ENCODE data around the gene UNC45A.

UNC45A gene

GRCh38 chr15:90946941-90947576 lies 12.0 kb downstream of the UNC45A start:
- no peak for DNase-seq

DNA sequence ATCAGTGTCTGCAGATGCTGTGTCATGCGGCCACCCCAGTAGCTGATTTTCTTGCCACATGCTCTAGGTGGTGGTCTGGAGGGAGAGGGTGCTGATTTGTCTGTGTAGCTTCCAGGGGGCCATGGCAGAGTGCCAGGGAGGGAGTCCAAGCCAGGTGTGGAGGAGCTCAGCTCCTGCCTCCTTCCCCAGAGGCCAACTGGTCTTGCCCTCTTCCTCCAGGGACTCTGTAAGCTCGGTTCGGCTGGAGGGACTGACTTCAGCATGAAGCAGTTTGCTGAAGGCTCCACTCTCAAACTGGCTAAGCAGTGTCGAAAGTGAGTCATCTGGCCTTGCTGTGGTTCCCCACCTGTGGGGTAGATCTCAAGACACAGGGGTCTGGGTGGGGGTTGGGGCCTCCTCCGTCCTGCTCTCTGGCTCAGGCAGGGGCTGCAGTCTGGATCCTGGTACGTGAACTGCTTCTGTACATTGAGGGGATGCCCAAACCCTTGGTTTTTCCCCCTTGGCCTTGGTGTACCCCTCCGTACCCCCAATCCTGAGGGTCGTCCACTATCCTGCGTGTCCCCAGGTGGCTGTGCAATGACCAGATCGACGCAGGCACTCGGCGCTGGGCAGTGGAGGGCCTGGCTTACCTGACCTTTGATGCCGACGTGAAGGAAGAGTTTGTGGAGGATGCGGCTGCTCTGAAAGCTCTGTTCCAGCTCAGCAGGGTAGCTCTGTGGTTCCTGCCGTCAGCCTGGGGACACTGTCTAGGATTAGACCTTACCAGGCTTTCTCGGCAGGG lies 12.7 kb downstream of the UNC45A start:
- no peak for DNase-seq

DNA sequence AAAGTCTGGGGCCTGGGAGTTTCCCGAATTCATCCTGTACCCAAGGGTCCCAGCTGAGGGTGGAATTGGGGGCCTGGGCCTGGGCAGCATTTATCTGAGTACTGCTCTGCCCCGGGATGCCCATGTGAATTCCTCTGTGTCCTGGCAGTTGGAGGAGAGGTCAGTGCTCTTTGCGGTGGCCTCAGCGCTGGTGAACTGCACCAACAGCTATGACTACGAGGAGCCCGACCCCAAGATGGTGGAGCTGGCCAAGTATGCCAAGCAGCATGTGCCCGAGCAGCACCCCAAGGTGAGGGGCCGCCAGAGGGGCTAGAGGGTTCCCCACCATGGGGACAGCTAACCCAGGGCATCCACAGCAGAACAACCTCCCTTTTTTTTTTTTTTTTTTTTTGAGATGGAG lies 13.4 kb downstream of the UNC45A start:
- no peak for DNase-seq

DNA sequence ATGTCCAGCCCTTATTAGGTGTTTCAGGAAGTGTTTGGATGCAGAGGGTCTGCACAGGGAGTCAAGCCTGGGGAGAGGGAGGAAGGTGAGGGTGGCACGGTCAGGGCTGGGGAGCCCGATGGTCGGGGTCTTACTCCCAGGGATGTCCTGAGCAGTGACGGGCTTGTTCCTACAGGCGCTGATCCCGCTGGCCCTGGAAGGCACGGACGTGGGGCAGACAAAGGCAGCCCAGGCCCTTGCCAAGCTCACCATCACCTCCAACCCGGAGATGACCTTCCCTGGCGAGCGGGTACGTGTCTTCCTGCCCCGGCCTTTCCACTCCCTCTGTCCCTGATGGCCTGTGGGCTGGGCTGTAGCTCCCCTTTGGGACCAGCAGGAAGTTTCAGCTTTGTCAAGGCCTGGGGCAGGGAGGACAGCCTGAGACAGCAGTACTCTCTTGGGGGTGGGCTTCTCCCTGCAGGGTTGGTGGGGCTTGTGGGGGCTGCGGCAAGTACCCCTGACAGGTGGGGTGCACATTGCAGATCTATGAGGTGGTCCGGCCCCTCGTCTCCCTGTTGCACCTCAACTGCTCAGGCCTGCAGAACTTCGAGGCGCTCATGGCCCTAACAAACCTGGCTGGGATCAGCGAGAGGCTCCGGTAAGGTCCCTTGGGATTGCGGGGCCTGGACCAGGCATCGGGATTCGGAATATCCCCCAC lies 15.0 kb downstream of the UNC45A start:
- no peak for DNase-seq

- no peak for DNase-seq
Measured at GRCh38 chr15:90950676-90951075, 15.6 kb downstream of the UNC45A start.

- no peak for DNase-seq
Measured at GRCh38 chr15:90952901-90953677, 18.0 kb downstream of the UNC45A start.

DNA sequence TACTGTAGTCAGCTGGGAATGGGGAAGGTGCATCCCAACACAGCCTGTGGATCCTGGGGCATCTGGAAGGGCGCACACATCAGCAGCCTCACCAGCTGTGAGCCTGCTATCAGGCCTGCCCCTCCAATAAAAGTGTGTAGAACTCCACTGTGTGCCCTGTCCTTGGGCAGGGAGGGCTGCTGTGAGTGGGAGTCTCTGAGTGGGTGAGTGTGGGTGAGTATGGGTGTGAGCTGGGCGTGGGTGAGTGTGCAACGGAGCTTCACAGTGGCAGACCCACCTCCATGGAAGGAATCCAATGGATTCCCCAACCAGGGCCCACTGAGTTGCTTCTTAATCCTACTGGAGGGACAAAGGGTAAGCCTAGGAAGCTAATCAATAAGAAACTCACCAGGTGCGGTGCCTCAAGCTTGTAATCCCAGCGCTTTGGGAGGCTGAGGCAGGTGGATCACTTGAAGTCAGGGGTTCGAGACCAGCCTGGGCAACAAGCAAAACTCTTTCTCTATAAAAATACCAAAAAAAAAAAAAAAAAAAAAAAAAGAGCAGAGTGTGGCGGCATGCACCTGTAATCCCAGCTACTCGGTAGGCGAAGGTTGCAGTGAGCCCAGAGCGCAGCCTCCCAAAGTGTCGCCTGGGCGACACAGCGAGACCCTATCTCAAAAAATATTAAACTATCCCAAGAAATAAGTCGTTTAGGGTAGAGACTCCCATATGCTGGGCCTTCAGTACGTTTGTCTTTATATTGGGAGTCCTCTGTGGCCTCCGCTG lies 19.0 kb downstream of the UNC45A start:
- no peak for DNase-seq

GRCh38 chr15:90954712-90955623 lies 19.9 kb downstream of the UNC45A start, which contains the start of gene RCCD1:
Gene RCCD1 (plus strand): TSS chr15:90954884. CDS start chr15:90956735, 1,851 bp downstream.
- DNase-seq: peak; percentile 90

- no peak for DNase-seq
Measured at GRCh38 chr15:90955624-90956273, 20.7 kb downstream of the UNC45A start.

DNA sequence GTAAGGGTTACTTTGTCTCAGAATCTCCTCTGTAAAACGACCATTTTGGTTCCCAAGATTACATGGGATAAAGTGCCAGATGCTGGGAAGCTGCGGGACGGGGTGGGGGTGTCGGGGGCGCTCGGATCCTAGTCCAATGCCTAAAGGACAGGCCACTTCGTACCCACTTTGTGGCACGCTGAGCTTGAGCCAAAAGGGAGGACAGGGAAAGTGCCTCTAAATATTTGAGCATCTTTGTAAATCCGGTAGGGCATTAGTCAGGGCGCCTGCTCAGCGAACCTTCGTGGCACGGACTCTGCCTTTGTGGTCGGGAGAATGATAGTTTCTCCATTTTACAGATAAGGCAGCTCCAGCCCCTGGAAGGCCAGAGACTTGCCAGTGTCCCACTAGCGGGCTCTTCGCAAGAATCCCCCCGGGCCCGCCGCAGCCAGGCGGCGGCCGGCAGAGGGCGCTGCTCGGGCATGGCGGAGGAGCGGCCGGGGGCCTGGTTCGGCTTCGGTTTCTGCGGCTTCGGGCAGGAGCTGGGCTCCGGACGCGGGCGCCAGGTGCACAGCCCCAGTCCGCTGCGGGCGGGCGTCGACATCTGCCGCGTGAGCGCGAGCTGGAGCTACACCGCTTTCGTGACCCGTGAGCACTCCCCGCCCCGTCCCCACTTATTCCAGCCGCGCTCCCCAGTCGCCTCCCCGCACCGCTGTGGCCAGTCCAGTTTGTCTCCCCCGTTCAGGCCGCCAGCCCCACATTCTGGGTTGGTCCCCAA lies 21.4 kb downstream of the UNC45A start:
- no peak for DNase-seq

GRCh38 chr15:90957031-90957790 lies 22.1 kb downstream of the UNC45A start:
- no peak for DNase-seq

DNA sequence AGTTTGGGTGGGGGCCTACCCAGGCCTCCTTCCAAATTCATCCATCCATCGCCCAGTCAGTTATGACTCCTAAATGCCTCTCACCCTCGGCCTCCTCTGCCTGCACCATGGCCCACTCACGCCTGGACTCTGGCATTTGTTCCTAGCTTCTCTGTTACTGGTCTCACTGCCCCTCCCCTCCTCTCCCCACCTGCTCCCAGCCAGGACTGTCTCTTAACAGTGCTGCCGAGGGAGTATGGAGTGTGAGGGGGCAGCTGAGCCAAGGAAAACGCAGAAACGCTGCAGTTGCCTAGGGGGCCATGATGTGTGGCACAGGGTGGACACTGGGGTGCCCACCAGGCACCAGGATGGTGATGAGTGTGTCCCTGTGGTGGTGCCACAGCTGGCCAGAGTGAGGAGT lies 22.7 kb downstream of the UNC45A start:
- DNase-seq: no peak

DNA sequence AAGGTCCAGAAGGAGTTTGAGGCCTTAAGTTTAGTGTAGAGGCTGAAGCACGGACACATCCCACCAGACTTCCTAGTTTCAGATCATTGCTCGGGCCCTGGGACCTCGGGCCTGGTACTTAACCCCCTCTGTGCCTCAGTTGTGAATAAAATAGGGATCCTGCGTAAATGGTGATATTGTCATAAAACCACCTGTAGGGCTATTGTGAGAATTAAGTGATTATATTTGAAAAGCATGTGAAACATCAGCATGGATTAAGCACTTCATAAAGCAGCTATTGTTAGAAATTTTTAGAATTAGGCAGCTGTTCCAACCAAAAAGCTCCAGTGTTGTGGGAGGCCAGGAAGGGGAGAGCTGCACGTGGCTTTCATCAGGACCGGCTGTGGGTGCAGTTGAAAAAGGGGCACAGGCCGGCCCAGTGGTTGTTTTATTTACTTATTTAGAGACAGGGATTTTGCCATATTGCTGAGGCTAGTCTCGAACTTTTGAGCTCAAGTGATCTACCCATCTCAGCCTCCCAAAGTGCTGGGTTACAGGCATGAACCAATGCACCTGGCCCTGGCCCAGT lies 24.0 kb downstream of the UNC45A start:
- DNase-seq: no peak

- DNase-seq: no peak
Measured at GRCh38 chr15:90959894-90960293, 24.8 kb downstream of the UNC45A start.

- DNase-seq: no peak
Measured at GRCh38 chr15:90960298-90961091, 25.4 kb downstream of the UNC45A start.

- no peak for DNase-seq
Measured at GRCh38 chr15:90962021-90962420, 26.9 kb downstream of the UNC45A start.

GRCh38 chr15:90966262-90966661 lies 31.2 kb downstream of the UNC45A start:
- DNase-seq: no peak

DNA sequence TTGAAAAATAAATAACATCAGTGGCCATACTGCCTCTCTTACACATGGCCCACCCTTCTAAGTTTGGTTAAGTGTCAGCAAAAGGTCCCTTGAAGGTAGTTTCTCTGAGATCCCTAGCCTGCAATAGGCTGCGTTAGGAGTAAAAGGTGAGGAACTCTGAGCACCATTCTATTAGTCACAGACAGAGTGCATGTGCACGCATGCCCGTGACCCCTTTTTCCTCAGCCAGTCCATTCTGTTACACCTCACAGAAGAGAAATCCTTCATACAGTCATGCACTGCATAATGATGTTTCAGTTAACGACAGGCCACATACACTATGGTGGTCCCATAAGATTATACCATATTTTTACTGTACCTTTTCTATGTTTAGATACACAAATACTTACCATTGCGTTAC lies 32.1 kb downstream of the UNC45A start:
- DNase-seq: no peak

Measured in NCI-H1436 (cell line).